ENCODE results near the gene GMDS. TPM values are rescaled to one million over a fixed set of nuclear protein-coding genes. Genes with fewer than 3 reads are reported as not detected.

Gene GMDS
- total RNA-seq, 1 experiment from 2014 or later: 31.1 TPM

DNA sequence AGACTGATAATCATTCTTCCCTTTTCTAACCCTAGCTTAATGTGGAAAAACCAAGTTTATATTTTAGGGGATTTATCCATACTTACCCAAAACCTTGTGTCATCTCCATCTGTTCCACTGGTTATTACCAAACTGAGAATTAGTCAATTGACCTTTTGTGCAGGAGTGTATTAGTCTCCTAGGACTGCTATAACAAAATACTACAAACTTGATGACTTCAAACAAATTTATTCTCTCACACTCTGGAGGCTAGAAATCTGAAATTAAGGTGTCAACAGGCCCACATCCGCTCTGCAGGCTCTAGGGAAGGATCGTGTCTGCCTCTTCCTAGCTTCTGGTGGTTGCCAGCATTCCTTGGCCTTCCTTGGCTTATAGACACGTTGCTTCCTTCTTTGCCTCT, 12.7 kb upstream of the GMDS start:
- Mint-ChIP-seq H3K4me1 (ENCODE audit: low read depth, unreplicated experiment) (peaks cover 34% of the 10 kb centered on the region), H3K27ac (ENCODE audit: unreplicated experiment) (no peak overlapping the region), H3K36me3 (ENCODE audit: insufficient read depth, unreplicated experiment) (no peaks in the 10 kb centered on the region), H3K4me3 (ENCODE audit: unreplicated experiment) (no peak overlapping the region), H3K27me3 (ENCODE audit: insufficient read depth, unreplicated experiment) (no peaks in the 10 kb centered on the region), H3K9me3 (ENCODE audit: unreplicated experiment) (peaks cover 13% of the 10 kb centered on the region)
- Histone ChIP-seq H3K36me3 (ENCODE audit: control insufficient read depth, insufficient read depth, low read length) (peaks cover 2% of the 10 kb centered on the region; the same call in 1 of the 2 replicates), H3K4me1 (peaks cover 13% of the 10 kb centered on the region), H3K4me3 (ENCODE audit: low read depth, low read length) (no peak overlapping the region), H3K9me3 (no peaks in the 10 kb centered on the region), H3K27me3 (replicated peaks; ENCODE audit: control insufficient read depth, insufficient read depth, low read length) (no peaks in the 10 kb centered on the region)
- ChIA-PET POLR2A (no interaction called here), CTCF (no interaction called here)
- TF ChIP-seq, protein P1, sequence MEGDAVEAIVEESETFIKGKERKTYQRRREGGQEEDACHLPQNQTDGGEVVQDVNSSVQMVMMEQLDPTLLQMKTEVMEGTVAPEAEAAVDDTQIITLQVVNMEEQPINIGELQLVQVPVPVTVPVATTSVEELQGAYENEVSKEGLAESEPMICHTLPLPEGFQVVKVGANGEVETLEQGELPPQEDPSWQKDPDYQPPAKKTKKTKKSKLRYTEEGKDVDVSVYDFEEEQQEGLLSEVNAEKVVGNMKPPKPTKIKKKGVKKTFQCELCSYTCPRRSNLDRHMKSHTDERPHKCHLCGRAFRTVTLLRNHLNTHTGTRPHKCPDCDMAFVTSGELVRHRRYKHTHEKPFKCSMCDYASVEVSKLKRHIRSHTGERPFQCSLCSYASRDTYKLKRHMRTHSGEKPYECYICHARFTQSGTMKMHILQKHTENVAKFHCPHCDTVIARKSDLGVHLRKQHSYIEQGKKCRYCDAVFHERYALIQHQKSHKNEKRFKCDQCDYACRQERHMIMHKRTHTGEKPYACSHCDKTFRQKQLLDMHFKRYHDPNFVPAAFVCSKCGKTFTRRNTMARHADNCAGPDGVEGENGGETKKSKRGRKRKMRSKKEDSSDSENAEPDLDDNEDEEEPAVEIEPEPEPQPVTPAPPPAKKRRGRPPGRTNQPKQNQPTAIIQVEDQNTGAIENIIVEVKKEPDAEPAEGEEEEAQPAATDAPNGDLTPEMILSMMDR (IDR thresholded peaks at IDR 0.05; ENCODE audit: insufficient read depth in 1 of 2, low read depth in 1 of 2, low read length in 1 of 2, severe bottlenecking in 1 of 2, unreplicated experiment in 1 of 2): no peak
- intact Hi-C loops (cut with micrococcal nuclease; ENCODE audit: unreplicated experiment): no loop called here
- no peak for DNase-seq
- no TSS peak for BruUV-seq (replicated peaks)

- H3K4me1 Mint-ChIP-seq (ENCODE audit: low read depth, unreplicated experiment): peaks cover 29% of the 10 kb centered on the region
- H3K27me3 Mint-ChIP-seq (ENCODE audit: insufficient read depth, unreplicated experiment): no peaks in the 10 kb centered on the region
- TF ChIP-seq, protein P1 (IDR thresholded peaks at IDR 0.05; ENCODE audit: insufficient read depth in 1 of 2, low read depth in 1 of 2, low read length in 1 of 2, severe bottlenecking in 1 of 2, unreplicated experiment in 1 of 2): no peak
- H3K4me1 ChIP-seq: peaks cover 13% of the 10 kb centered on the region
- no peak overlapping the region for H3K27ac Mint-ChIP-seq (ENCODE audit: unreplicated experiment)
- peaks cover 13% of the 10 kb centered on the region for H3K9me3 Mint-ChIP-seq (ENCODE audit: unreplicated experiment)
- H3K36me3 Mint-ChIP-seq (ENCODE audit: insufficient read depth, unreplicated experiment): no peaks in the 10 kb centered on the region
- H3K9me3 ChIP-seq: no peaks in the 10 kb centered on the region
- H3K4me3 Mint-ChIP-seq (ENCODE audit: unreplicated experiment): no peak overlapping the region
- intact Hi-C loops (cut with micrococcal nuclease; ENCODE audit: unreplicated experiment): no loop called here
- peaks cover 2% of the 10 kb centered on the region; the same call in 1 of the 2 replicates for H3K36me3 ChIP-seq (ENCODE audit: control insufficient read depth, insufficient read depth, low read length)
- BruUV-seq (replicated peaks): no TSS peak
- H3K4me3 ChIP-seq (ENCODE audit: low read depth, low read length): no peak overlapping the region
- ChIA-PET CTCF (no interaction called here), POLR2A (no interaction called here)
- H3K27me3 ChIP-seq (replicated peaks; ENCODE audit: control insufficient read depth, insufficient read depth, low read length): no peaks in the 10 kb centered on the region
- DNase-seq: no peak
Measured at GRCh38 chr6:2257363-2257762, 12.0 kb upstream of the GMDS start.

DNA sequence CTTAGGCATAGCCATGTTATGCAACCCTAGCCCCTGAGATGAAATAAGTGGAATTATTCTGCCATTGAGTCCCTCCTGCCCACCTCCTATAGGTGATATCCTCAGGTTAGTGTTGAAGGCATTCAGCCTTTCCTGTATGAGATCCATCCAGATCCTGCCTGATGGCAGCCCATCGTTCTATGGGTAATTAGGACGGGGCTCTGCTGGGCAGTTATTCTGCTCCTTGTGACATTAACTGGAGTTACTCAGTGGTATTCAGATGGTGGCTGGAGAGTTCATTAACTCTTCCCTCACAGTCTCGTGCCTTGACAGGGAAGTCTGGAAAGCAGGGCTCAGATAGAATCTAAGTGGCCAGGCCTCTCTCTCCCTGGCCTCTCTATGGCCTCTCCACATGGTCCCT, 9.3 kb upstream of the GMDS start:
- ChIA-PET POLR2A (no interaction called here), CTCF (no interaction called here)
- no peaks in the 10 kb centered on the region for H3K36me3 Mint-ChIP-seq (ENCODE audit: insufficient read depth, unreplicated experiment)
- BruUV-seq (replicated peaks): no TSS peak
- H3K9me3 Mint-ChIP-seq (ENCODE audit: unreplicated experiment): peaks cover 13% of the 10 kb centered on the region
- no peak overlapping the region for H3K27ac Mint-ChIP-seq (ENCODE audit: unreplicated experiment)
- Histone ChIP-seq H3K4me1 (peaks cover 13% of the 10 kb centered on the region), H3K36me3 (ENCODE audit: control insufficient read depth, insufficient read depth, low read length) (peaks cover 2% of the 10 kb centered on the region; the same call in 1 of the 2 replicates), H3K9me3 (no peaks in the 10 kb centered on the region), H3K27me3 (replicated peaks; ENCODE audit: control insufficient read depth, insufficient read depth, low read length) (no peaks in the 10 kb centered on the region), H3K4me3 (ENCODE audit: low read depth, low read length) (no peak overlapping the region)
- DNase-seq: no peak
- H3K4me1 Mint-ChIP-seq (ENCODE audit: low read depth, unreplicated experiment): peaks cover 15% of the 10 kb centered on the region
- no peak overlapping the region for H3K4me3 Mint-ChIP-seq (ENCODE audit: unreplicated experiment)
- no peaks in the 10 kb centered on the region for H3K27me3 Mint-ChIP-seq (ENCODE audit: insufficient read depth, unreplicated experiment)
- TF ChIP-seq, protein P1 (IDR thresholded peaks at IDR 0.05; ENCODE audit: insufficient read depth in 1 of 2, low read depth in 1 of 2, low read length in 1 of 2, severe bottlenecking in 1 of 2, unreplicated experiment in 1 of 2): no peak
- intact Hi-C loops (cut with micrococcal nuclease; ENCODE audit: unreplicated experiment): no loop called here

Measured in Caco-2 (cell line).